H9 (cell line): ENCODE data around the gene SYMPK. TPM values are rescaled to one million over a fixed set of nuclear protein-coding genes. Genes with fewer than 3 reads are reported as not detected.
A peak's percentile ranks its signal among the peaks of the same experiment; 100 is the strongest.

Experiments used
- DNase-seq: peaks from one replicate; pipeline ENCODE4 v3.0.0-alpha.2; 2017
- H2AFZ ChIP-seq: one replicate; pipeline ENCODE4 v1.6.1; 2013; ENCODE audit warnings: mild to moderate bottlenecking, low read length, control low read depth, moderate library complexity
- H2AK5ac ChIP-seq: 2 replicates; pipeline ENCODE4 v1.6.1; 2013; ENCODE audit warnings: low read length, control low read depth, mixed read lengths; ENCODE audit not compliant: insufficient read length
- H2BK120ac ChIP-seq: one replicate; pipeline ENCODE4 v1.6.1; 2013; ENCODE audit warnings: low read depth, mild to moderate bottlenecking, low read length, control low read depth, inconsistent platforms; ENCODE audit not compliant: poor library complexity, severe bottlenecking
- H2BK12ac ChIP-seq: 2 replicates; pipeline ENCODE4 v1.6.1; 2013; ENCODE audit warnings: low read length, control low read depth, mixed read lengths, low read depth; ENCODE audit not compliant: insufficient read length
- H2BK15ac ChIP-seq: 2 replicates; pipeline ENCODE4 v1.6.1; 2013; ENCODE audit warnings: low read depth, low read length, control low read depth
- H2BK20ac ChIP-seq: one replicate; pipeline ENCODE4 v1.6.1; 2013; ENCODE audit warnings: low read depth, mild to moderate bottlenecking, low read length, control low read depth, inconsistent platforms; ENCODE audit not compliant: poor library complexity, severe bottlenecking
- H2BK5ac ChIP-seq: 2 replicates; pipeline ENCODE4 v1.6.1; 2013; ENCODE audit warnings: low read length, control low read depth, mixed read lengths; ENCODE audit not compliant: insufficient read length
- H3K14ac ChIP-seq: 2 replicates; pipeline ENCODE4 v1.6.1; 2013; ENCODE audit warnings: low read length, control low read depth; ENCODE audit not compliant: insufficient read depth
- H3K18ac ChIP-seq: 2 replicates; pipeline ENCODE4 v1.6.1; 2013; ENCODE audit warnings: low read depth, mild to moderate bottlenecking, mixed read lengths, low read length, control low read depth; ENCODE audit not compliant: insufficient read length
- H3K23ac ChIP-seq: 2 replicates; pipeline ENCODE4 v1.6.1; 2013; ENCODE audit warnings: low read length, control low read depth, mixed read lengths, low read depth; ENCODE audit not compliant: insufficient read length
- H3K23me2 ChIP-seq: 2 replicates; pipeline ENCODE4 v1.6.1; 2013; ENCODE audit warnings: low read depth, mild to moderate bottlenecking, mixed read lengths, low read length, control low read depth; ENCODE audit not compliant: insufficient read length, poor library complexity, severe bottlenecking
- H3K27ac ChIP-seq: 2 replicates; pipeline ENCODE4 v1.5.1; 2013; ENCODE audit warnings: low read length, control low read depth, mixed read lengths, low read depth; ENCODE audit not compliant: insufficient read length
- H3K27me3 ChIP-seq: 2 replicates; pipeline ENCODE4 v1.6.1; 2013; ENCODE audit warnings: low read length, control low read depth, inconsistent platforms; ENCODE audit not compliant: insufficient read depth
- H3K4ac ChIP-seq: 2 replicates; pipeline ENCODE4 v1.6.1; 2013; ENCODE audit warnings: low read depth, mild to moderate bottlenecking, control low read depth, inconsistent platforms, low read length, moderate library complexity
- H3K4me1 ChIP-seq: 2 replicates; pipeline ENCODE4 v1.6.1; 2013; ENCODE audit warnings: low read length, control low read depth, inconsistent platforms; ENCODE audit not compliant: insufficient read depth
- H3K4me2 ChIP-seq: 2 replicates; pipeline ENCODE4 v1.6.1; 2013; ENCODE audit warnings: low read length, control low read depth, mixed read lengths; ENCODE audit not compliant: insufficient read length, insufficient read depth
- H3K56ac ChIP-seq: 2 replicates; pipeline ENCODE4 v1.6.1; 2013; ENCODE audit warnings: low read depth, mild to moderate bottlenecking, mixed read lengths, low read length, control low read depth; ENCODE audit not compliant: insufficient read length
- H3K79me1 ChIP-seq: 2 replicates; pipeline ENCODE4 v1.6.1; 2013; ENCODE audit warnings: low read depth, mild to moderate bottlenecking, moderate library complexity, low read length, control low read depth, inconsistent platforms; ENCODE audit not compliant: insufficient read depth, poor library complexity, severe bottlenecking
- H3K79me2 ChIP-seq: 2 replicates; pipeline ENCODE4 v1.6.1; 2013; ENCODE audit warnings: low read length, control low read depth, inconsistent platforms; ENCODE audit not compliant: insufficient read depth
- H3K9ac ChIP-seq: 2 replicates; pipeline ENCODE4 v1.6.1; 2013; ENCODE audit warnings: low read length, control low read depth, mixed read lengths; ENCODE audit not compliant: insufficient read length; ENCODE audit errors: extremely low read depth
- H3K9me3 ChIP-seq: one replicate; pipeline ENCODE4 v1.6.1; 2013; ENCODE audit warnings: low read depth, low read length, inconsistent platforms; ENCODE audit not compliant: control insufficient read depth
- H3T11ph ChIP-seq: one replicate; pipeline ENCODE4 v1.6.1; 2013; ENCODE audit warnings: mild to moderate bottlenecking, low read length, control low read depth, inconsistent platforms
- H4K20me1 ChIP-seq: one replicate; pipeline ENCODE4 v1.6.1; 2013; ENCODE audit not compliant: control insufficient read depth, insufficient read length, insufficient read depth
- H4K5ac ChIP-seq: 2 replicates; pipeline ENCODE4 v1.6.1; 2013; ENCODE audit warnings: low read depth, mild to moderate bottlenecking, mixed read lengths, low read length, control low read depth; ENCODE audit not compliant: insufficient read length
- H4K8ac ChIP-seq: replicated peaks from 2 replicates; pipeline ENCODE4 v1.6.1; 2013; ENCODE audit warnings: low read length, control low read depth, mixed read lengths, low read depth; ENCODE audit not compliant: insufficient read length
- H4K91ac ChIP-seq: 2 replicates; pipeline ENCODE4 v1.6.1; 2013; ENCODE audit warnings: low read depth, mild to moderate bottlenecking, moderate library complexity, mixed read lengths, low read length, control low read depth; ENCODE audit not compliant: insufficient read length
- H3K27ac Mint-ChIP-seq, 3 experiments: 2 replicates in 2 of 3; 3 replicates in 1 of 3; pipeline ENCODE4 v1.8.0; 2020 to 2021; ENCODE audit warnings: mixed read lengths in 3 of 3, mild to moderate bottlenecking in 1 of 3, moderate library complexity in 1 of 3
- H3K27me3 Mint-ChIP-seq: 2 replicates; pipeline ENCODE4 v1.8.0; 2021; ENCODE audit warnings: low read depth, mild to moderate bottlenecking, moderate library complexity, mixed read lengths
- H3K36me3 Mint-ChIP-seq, 3 experiments: 2 replicates in 2 of 3; 3 replicates in 1 of 3; pipeline ENCODE4 v1.8.0; 2020 to 2021; ENCODE audit warnings: low read depth in 3 of 3, mixed read lengths in 3 of 3; ENCODE audit not compliant: insufficient read depth in 1 of 3
- H3K4me1 Mint-ChIP-seq, 2 experiments: 2 replicates each; pipeline ENCODE4 v1.8.0; 2020; ENCODE audit warnings: mixed read lengths in 2 of 2
- H3K4me3 Mint-ChIP-seq, 2 experiments: 2 replicates in 1 of 2; 3 replicates in 1 of 2; pipeline ENCODE4 v1.8.0; 2020 to 2021; ENCODE audit warnings: mild to moderate bottlenecking in 2 of 2, mixed read lengths in 2 of 2, moderate library complexity in 1 of 2
- H3K9me3 Mint-ChIP-seq, 2 experiments: 2 replicates in 1 of 2; 3 replicates in 1 of 2; pipeline ENCODE4 v1.8.0; 2020; ENCODE audit warnings: mild to moderate bottlenecking in 2 of 2, mixed read lengths in 2 of 2, moderate library complexity in 1 of 2
- WGBS: extraction: QIAGEN DNeasy Blood & Tissue Kit; methylation state at CpG from one replicate; pipeline ENCODE4 v1.1.7; 2013; ENCODE audit warnings: missing lambda C conversion rate, low lambda C conversion rate, mixed read lengths; ENCODE audit not compliant: insufficient read length; ENCODE audit errors: extremely low coverage; 5-methylcytosine and 5-hydroxymethylcytosine counted together
- total RNA-seq: library from RNA; stranded (reverse); gene quantifications from 2 replicates; pipeline ENCODE4 v1.2.1, GENCODE V29; 2021
- TF ChIP-seq, protein P1 (sequence below): fragments of 200-600 bp; sonication (generic); conservative IDR thresholded peaks from 3 replicates; pipeline ENCODE4 v1.8.0; 2021; ENCODE audit warnings: antibody characterized with exemption, mild to moderate bottlenecking

Gene SYMPK
- total RNA-seq, 1 experiment from 2014 or later = 104 TPM

DNA sequence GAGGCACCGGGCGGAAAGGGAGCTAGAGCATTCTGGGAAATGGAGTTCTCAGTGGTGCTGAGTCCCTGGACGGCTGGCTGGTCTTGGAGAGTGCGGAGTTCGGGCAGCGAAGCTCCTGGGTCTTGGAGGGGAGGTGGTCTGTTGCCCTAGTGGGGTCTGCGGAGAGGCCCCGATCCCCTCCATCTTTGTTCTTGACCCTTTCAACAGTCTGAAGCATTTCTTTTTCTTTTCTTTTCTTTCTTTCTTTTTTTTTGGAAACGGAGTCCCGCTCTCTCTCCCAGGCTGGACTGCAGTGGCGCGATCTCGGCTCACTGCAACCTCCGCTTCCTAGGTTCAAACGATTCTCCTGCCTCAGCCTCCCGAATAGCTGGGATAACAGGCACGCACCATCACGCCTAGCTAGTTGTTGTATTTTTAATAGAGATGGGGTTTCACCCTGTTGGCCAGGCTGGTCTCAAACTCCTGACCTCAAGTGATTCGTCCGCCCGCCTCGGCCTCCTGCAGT lies 440 bp upstream of the SYMPK start:
- no peak for DNase-seq
- no peaks in the 10 kb centered on the region; a peak in 1 of 5 replicates for H3K9me3 Mint-ChIP-seq

More for the DNA sequence above, 440 bp upstream of the SYMPK start:
- Histone ChIP-seq H3K9ac (no peak overlapping the region), H4K5ac (no peak overlapping the region), H4K8ac (no peak overlapping the region), H2BK5ac (no peak overlapping the region), H2BK15ac (no peak overlapping the region), H3K79me2 (peaks cover 8% of the 10 kb centered on the region; the same call in 1 of the 2 replicates), H3T11ph (no peak overlapping the region), H2BK120ac (no peak overlapping the region), H3K23ac (no peak overlapping the region), H3K27ac (no peak overlapping the region), H3K23me2 (peaks cover 18% of the 10 kb centered on the region), H3K4ac (no peak overlapping the region), H3K18ac (no peak overlapping the region), H3K9me3 (no peaks in the 10 kb centered on the region), H3K4me2 (peak overlapping the region; percentile 83), H3K79me1 (peaks cover 3% of the 10 kb centered on the region), H2BK12ac (no peak overlapping the region), H2BK20ac (no peak overlapping the region), H4K91ac (no peak overlapping the region), H3K27me3 (no peaks in the 10 kb centered on the region), H4K20me1 (no peaks in the 10 kb centered on the region), H3K56ac (no peak overlapping the region), H2AFZ (no peak overlapping the region), H3K14ac (no peak overlapping the region), H3K4me1 (peaks cover 5% of the 10 kb centered on the region; the same call in 1 of the 2 replicates), H2AK5ac (no peak overlapping the region)
- no peaks in the 10 kb centered on the region; the same call in 1 of the 2 replicates for H3K27me3 Mint-ChIP-seq
- no CpG with 5 or more reads among the region's 22 CpGs for WGBS
- TF ChIP-seq, protein P1, sequence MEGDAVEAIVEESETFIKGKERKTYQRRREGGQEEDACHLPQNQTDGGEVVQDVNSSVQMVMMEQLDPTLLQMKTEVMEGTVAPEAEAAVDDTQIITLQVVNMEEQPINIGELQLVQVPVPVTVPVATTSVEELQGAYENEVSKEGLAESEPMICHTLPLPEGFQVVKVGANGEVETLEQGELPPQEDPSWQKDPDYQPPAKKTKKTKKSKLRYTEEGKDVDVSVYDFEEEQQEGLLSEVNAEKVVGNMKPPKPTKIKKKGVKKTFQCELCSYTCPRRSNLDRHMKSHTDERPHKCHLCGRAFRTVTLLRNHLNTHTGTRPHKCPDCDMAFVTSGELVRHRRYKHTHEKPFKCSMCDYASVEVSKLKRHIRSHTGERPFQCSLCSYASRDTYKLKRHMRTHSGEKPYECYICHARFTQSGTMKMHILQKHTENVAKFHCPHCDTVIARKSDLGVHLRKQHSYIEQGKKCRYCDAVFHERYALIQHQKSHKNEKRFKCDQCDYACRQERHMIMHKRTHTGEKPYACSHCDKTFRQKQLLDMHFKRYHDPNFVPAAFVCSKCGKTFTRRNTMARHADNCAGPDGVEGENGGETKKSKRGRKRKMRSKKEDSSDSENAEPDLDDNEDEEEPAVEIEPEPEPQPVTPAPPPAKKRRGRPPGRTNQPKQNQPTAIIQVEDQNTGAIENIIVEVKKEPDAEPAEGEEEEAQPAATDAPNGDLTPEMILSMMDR = no peak
- H3K36me3 Mint-ChIP-seq = peaks cover 11 to 26% (median 18%) of the 10 kb centered on the region in 3 experiments; a peak in 6 of 7 replicates
- H3K4me3 Mint-ChIP-seq = peak overlapping the region; percentile 97 to 100
- peak overlapping the region in 2 of 3 experiments; percentile 38 to 99; a peak in 2 of 7 replicates for H3K27ac Mint-ChIP-seq
- H3K4me1 Mint-ChIP-seq = peaks cover 36 to 52% of the 10 kb centered on the region in 2 experiments
